ENCODE data around the gene PDSS2.
A peak's percentile ranks its signal among the peaks of the same experiment; 100 is the strongest.

The PDSS2 gene, protein sequence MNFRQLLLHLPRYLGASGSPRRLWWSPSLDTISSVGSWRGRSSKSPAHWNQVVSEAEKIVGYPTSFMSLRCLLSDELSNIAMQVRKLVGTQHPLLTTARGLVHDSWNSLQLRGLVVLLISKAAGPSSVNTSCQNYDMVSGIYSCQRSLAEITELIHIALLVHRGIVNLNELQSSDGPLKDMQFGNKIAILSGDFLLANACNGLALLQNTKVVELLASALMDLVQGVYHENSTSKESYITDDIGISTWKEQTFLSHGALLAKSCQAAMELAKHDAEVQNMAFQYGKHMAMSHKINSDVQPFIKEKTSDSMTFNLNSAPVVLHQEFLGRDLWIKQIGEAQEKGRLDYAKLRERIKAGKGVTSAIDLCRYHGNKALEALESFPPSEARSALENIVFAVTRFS

DNA sequence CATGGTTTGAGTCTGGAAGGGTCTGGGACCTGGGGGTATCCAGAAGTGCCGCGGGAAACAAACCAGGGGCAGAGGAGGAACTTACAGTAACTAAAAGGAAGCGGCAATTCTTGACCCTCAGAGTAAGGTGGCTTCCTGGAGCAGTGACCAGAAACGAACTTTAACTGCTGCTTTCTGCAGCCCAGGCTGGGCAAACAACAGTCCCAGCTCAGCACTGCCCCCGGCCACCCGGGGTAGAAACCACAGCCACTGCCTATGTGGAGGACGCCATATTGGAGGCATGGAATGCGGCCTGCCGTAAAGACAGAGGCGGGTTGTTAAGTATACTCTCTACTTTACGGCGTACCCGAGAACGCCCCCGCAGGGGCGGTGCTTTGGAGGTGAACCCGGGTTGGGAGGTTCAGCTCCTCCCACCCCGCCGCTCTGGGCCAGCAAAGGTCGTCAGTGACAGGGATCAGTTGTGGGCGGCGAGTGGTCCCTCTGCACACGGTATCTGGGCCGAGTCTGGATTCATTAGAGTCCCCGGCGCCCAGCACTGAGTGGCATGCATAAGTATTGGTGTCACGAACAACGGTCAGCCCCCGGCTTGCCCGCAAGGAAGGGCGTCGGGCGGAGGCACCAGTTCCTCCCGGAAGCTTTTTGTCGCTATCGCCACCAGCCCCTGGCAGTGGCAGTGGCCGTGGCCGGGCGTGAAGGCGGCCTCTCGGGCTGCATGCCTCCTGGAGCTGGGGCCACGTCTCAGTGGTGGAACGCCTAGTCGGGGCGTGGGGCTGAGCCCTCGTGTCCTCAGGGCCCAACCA, at the start of gene PDSS2:
TSS of gene PDSS2 (minus strand) at position 282 of the 800 bp plus-strand sequence. CDS start at position 3, 279 bp downstream.
- Histone ChIP-seq H3K9me3 (ENCODE audit: control insufficient read depth, insufficient read depth, low read length) (no peaks in the 10 kb centered on the region), H3K9ac (ENCODE audit: low read depth, low read length) (peak within 1 kb of the TSS; percentile 66), H3K36me3 (ENCODE audit: insufficient read depth, low read length) (no peaks in the 10 kb centered on the region), H3K4me1 (ENCODE audit: insufficient read depth, low read length) (no peaks in the 10 kb centered on the region)

DNA sequence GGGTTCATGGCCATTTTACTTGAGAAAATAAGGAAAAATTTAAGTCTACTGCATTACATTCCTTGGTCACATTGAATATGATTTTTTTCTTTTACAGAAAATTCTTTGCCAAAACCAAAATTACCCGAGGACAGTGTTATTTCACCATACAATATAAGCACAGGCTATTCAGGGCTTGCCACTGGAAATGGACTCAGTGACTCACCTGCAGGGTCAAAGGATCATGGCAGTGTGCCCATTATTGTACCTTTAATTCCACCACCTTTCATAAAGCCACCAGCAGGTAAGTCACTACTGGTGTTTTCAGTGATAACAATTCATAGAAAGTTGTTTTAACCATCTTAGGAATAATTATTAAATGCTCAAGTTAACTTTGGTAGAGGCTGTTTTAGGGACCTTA, 46.8 kb upstream of the PDSS2 start:
- Histone ChIP-seq H3K9ac (ENCODE audit: low read depth, low read length) (no peak overlapping the region), H3K9me3 (ENCODE audit: control insufficient read depth, insufficient read depth, low read length) (no peaks in the 10 kb centered on the region), H3K36me3 (ENCODE audit: insufficient read depth, low read length) (no peaks in the 10 kb centered on the region), H3K4me1 (ENCODE audit: insufficient read depth, low read length) (peaks cover 16% of the 10 kb centered on the region)

GRCh38 chr6:107504270-107505026, 45.1 kb upstream of the PDSS2 start:
- peaks cover 6% of the 10 kb centered on the region for H3K4me1 ChIP-seq (ENCODE audit: insufficient read depth, low read length)
- H3K36me3 ChIP-seq (ENCODE audit: insufficient read depth, low read length) = no peaks in the 10 kb centered on the region
- no peaks in the 10 kb centered on the region for H3K9me3 ChIP-seq (ENCODE audit: control insufficient read depth, insufficient read depth, low read length)

GRCh38 chr6:107496892-107497684, 37.7 kb upstream of the PDSS2 start:
- no peaks in the 10 kb centered on the region for H3K9me3 ChIP-seq (ENCODE audit: control insufficient read depth, insufficient read depth, low read length)
- H3K4me1 ChIP-seq (ENCODE audit: insufficient read depth, low read length) = peaks cover 15% of the 10 kb centered on the region
- H3K9ac ChIP-seq (ENCODE audit: low read depth, low read length) = no peak overlapping the region
- no peaks in the 10 kb centered on the region for H3K36me3 ChIP-seq (ENCODE audit: insufficient read depth, low read length)

More at GRCh38 chr6:107504270-107505026, 45.1 kb upstream of the PDSS2 start:
- no peak overlapping the region for H3K9ac ChIP-seq (ENCODE audit: low read depth, low read length)

GRCh38 chr6:107495971-107496370, 36.6 kb upstream of the PDSS2 start:
- Histone ChIP-seq H3K36me3 (ENCODE audit: insufficient read depth, low read length) (no peaks in the 10 kb centered on the region), H3K9ac (ENCODE audit: low read depth, low read length) (no peak overlapping the region), H3K9me3 (ENCODE audit: control insufficient read depth, insufficient read depth, low read length) (no peaks in the 10 kb centered on the region), H3K4me1 (ENCODE audit: insufficient read depth, low read length) (peaks cover 20% of the 10 kb centered on the region)

- H3K4me1 ChIP-seq (ENCODE audit: insufficient read depth, low read length) = peaks cover 20% of the 10 kb centered on the region
- H3K9ac ChIP-seq (ENCODE audit: low read depth, low read length) = no peak overlapping the region
- no peaks in the 10 kb centered on the region for H3K36me3 ChIP-seq (ENCODE audit: insufficient read depth, low read length)
- no peaks in the 10 kb centered on the region for H3K9me3 ChIP-seq (ENCODE audit: control insufficient read depth, insufficient read depth, low read length)
These were observed 35.9 kb upstream of the PDSS2 start for GRCh38 chr6:107495196-107495643.

- Histone ChIP-seq H3K9me3 (ENCODE audit: control insufficient read depth, insufficient read depth, low read length) (no peaks in the 10 kb centered on the region), H3K36me3 (ENCODE audit: insufficient read depth, low read length) (no peaks in the 10 kb centered on the region), H3K4me1 (ENCODE audit: insufficient read depth, low read length) (peaks cover 20% of the 10 kb centered on the region), H3K9ac (ENCODE audit: low read depth, low read length) (no peak overlapping the region)
These were observed 34.0 kb upstream of the PDSS2 start for GRCh38 chr6:107493158-107494057.

DNA sequence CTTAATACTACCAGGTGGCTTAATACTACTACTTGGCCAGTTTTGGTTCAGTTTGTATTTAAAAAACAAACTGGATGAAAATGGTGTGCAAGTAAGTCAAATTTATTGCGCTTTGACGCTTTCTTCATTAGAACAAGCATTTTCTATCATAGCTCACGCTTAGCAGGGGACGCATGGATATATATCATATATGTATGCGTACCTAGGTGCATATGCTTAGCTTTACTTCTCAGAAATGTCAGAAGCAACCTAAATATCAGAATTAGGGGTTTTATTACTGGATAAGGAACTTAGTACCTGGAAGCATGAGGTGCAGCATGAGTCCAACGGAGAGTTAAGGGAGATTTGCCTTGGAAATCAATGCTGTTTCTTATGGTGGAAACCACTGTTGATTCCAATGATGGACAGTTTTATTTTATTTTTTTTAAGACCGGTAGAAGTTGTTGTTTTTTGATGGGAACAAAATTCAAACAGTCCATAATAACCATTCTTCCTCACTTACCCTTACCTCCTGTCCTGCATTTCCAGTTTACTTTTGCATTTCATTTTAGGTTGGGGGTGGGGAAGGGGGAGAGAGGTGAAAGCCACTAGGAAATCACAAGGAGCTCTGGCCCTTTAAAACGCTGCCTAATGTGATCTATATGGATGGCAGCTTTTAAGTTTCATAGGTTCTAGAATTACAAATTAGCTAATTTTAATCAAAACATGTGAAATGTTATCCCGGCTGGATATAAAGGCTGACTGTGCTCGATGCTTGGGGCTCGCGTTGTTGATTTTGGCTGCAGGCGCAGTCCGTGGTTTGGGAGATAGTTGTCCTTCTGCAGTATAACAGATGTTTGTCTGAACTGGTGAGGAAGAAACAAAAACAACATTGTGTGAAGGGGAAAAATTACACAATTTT, 32.6 kb upstream of the PDSS2 start:
- Histone ChIP-seq H3K9me3 (ENCODE audit: control insufficient read depth, insufficient read depth, low read length) (no peaks in the 10 kb centered on the region), H3K9ac (ENCODE audit: low read depth, low read length) (peak overlapping the region; percentile 77; the same call in 1 of the 2 replicates), H3K36me3 (ENCODE audit: insufficient read depth, low read length) (no peaks in the 10 kb centered on the region), H3K4me1 (ENCODE audit: insufficient read depth, low read length) (peaks cover 20% of the 10 kb centered on the region)

DNA sequence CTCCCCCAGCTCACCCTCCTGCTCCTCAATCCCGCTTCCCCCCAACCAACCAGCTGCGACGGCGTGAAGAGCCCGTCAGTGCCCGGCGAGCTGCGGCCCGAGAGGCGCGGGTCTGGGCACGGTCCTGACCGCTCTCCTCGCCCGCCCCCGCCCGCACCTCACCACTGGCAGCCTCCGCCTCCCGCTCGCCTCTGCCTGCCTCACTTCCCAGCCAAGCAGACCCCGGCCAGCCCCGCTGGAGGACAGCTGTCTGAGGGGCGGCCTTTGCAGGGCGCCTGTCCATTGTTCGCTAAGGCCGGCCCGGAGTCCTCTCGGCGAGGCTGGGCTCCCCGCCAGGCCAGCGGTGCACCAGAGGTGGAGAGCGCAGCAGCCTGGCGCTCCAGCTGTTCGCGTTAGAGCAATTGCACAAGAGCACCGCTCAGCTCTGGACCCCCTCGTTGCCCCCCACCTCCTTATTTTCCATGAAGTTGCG, 31.8 kb upstream of the PDSS2 start:
- peaks cover 20% of the 10 kb centered on the region for H3K4me1 ChIP-seq (ENCODE audit: insufficient read depth, low read length)
- no peaks in the 10 kb centered on the region for H3K9me3 ChIP-seq (ENCODE audit: control insufficient read depth, insufficient read depth, low read length)
- no peaks in the 10 kb centered on the region for H3K36me3 ChIP-seq (ENCODE audit: insufficient read depth, low read length)
- peak overlapping the region; percentile 77; the same call in 1 of the 2 replicates for H3K9ac ChIP-seq (ENCODE audit: low read depth, low read length)

DNA sequence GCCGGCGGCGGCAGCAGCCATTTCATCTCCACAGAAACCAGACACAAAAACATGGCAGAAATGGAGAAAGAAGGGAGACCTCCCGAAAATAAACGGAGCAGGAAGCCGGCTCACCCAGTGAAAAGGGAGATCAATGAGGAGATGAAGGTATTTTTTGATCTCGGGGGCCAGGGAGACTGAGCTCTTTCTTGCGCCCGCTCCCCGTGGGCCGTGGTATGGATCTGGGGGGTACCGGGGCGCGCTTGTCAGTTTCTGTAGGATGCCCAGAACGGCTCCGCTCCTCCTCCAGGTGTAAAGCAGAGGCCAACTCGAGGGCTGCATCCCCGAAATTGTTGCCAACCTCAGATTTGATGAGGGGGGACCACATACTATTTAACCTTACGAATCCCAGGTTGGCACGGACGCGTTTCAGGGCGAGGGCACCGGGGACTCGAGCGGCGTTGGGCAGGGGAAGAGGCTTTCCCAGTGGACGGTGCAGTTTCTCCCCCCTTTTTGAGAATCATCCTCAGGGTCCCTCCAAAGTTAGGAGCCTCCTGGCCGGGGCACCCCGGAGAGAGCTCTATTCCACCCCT, 31.3 kb upstream of the PDSS2 start:
- Histone ChIP-seq H3K9ac (ENCODE audit: low read depth, low read length) (peak overlapping the region; percentile 77), H3K9me3 (ENCODE audit: control insufficient read depth, insufficient read depth, low read length) (no peaks in the 10 kb centered on the region), H3K4me1 (ENCODE audit: insufficient read depth, low read length) (peaks cover 20% of the 10 kb centered on the region), H3K36me3 (ENCODE audit: insufficient read depth, low read length) (no peaks in the 10 kb centered on the region)

GRCh38 chr6:107489636-107490565, 30.5 kb upstream of the PDSS2 start, which contains the start of gene SOBP:
Gene SOBP (plus strand): TSS chr6:107490117. CDS start chr6:107490617, 500 bp downstream.
- Histone ChIP-seq H3K9ac (ENCODE audit: low read depth, low read length) (peak within 1 kb of the TSS; percentile 77), H3K36me3 (ENCODE audit: insufficient read depth, low read length) (no peaks in the 10 kb centered on the region), H3K4me1 (ENCODE audit: insufficient read depth, low read length) (peaks cover 20% of the 10 kb centered on the region), H3K9me3 (ENCODE audit: control insufficient read depth, insufficient read depth, low read length) (no peaks in the 10 kb centered on the region)

All from ES-I3 (cell line).